GM21529 (cell line): Measurements from ENCODE around the gene ZNF488.

ENCODE experiments used
- ATAC-seq: cut with Tn5 transposase; IDR thresholded peaks from one replicate; pipeline ENCODE4 v1.9.1; 2021; ENCODE audit not compliant: unreplicated experiment

The ZNF488 gene

GRCh38 chr10:47350671-47351640 is 33.1 kb downstream of the ZNF488 start:
- ATAC-seq = no peak

- ATAC-seq = no peak
These were observed 34.1 kb downstream of the ZNF488 start for GRCh38 chr10:47349941-47350371.

- ATAC-seq = no peak
These were observed 34.6 kb downstream of the ZNF488 start for GRCh38 chr10:47349516-47349915.

GRCh38 chr10:47348661-47349470 is 35.2 kb downstream of the ZNF488 start:
- ATAC-seq = no peak

GRCh38 chr10:47348138-47348651 is 35.9 kb downstream of the ZNF488 start, which contains the start of gene RBP3:
Gene RBP3 (plus strand): TSS chr10:47348363. CDS start chr10:47348485, 122 bp downstream.
- no peak for ATAC-seq

GRCh38 chr10:47347303-47347675 is 36.8 kb downstream of the ZNF488 start:
- no peak for ATAC-seq

- ATAC-seq = no peak
These were observed 37.4 kb downstream of the ZNF488 start for GRCh38 chr10:47346581-47347302.

- no peak for ATAC-seq
These were observed 38.9 kb downstream of the ZNF488 start for GRCh38 chr10:47344996-47345870.

GRCh38 chr10:47340608-47341170 is 43.4 kb downstream of the ZNF488 start:
- ATAC-seq = peak; percentile 52

GRCh38 chr10:47339759-47340607 is 44.1 kb downstream of the ZNF488 start:
- ATAC-seq = no peak

GRCh38 chr10:47339186-47339735 is 44.8 kb downstream of the ZNF488 start:
- ATAC-seq = no peak

- ATAC-seq = no peak
These were observed 46.8 kb downstream of the ZNF488 start for GRCh38 chr10:47337310-47337709.

GRCh38 chr10:47336387-47337134 is 47.5 kb downstream of the ZNF488 start:
- ATAC-seq = no peak

- ATAC-seq = no peak
These were observed 48.2 kb downstream of the ZNF488 start for GRCh38 chr10:47335906-47336305.

- no peak for ATAC-seq
These were observed 49.4 kb downstream of the ZNF488 start for GRCh38 chr10:47334466-47335295.

GRCh38 chr10:47333532-47333931 is 50.6 kb downstream of the ZNF488 start:
- no peak for ATAC-seq

GRCh38 chr10:47332946-47333345 is 51.1 kb downstream of the ZNF488 start:
- ATAC-seq = no peak
